Liver (tissue), 9 donors: Measurements from ENCODE around the gene NIPBL. TPM values are rescaled to one million over a fixed set of nuclear protein-coding genes. Genes with fewer than 3 reads are reported as not detected.

Experiments used
- DNase-seq: peaks from one replicate; pipeline ENCODE4 v3.0.0-alpha.2; 2017; ENCODE audit warnings: low spot score
- H3K27ac ChIP-seq, 2 donors: one replicate each; pipeline ENCODE4 v1.7.0; 2013; ENCODE audit warnings: inconsistent platforms in 2 of 2, low read length in 2 of 2, control low read depth in 1 of 2, low read depth in 1 of 2, mild to moderate bottlenecking in 1 of 2
- H3K27me3 ChIP-seq, 4 donors: one replicate each; pipeline versions ENCODE4 v1.6.1 to v1.7.0; 2013; ENCODE audit warnings: low read length in 3 of 4, inconsistent platforms in 1 of 4, mild to moderate bottlenecking in 1 of 4, moderate library complexity in 1 of 4; ENCODE audit not compliant: control insufficient read depth in 4 of 4, insufficient read depth in 4 of 4
- H3K36me3 ChIP-seq, 4 donors: one replicate each; pipeline versions ENCODE4 v1.6.1 to v1.7.0; 2013; ENCODE audit warnings: low read length in 3 of 4, mild to moderate bottlenecking in 3 of 4, low read depth in 1 of 4, moderate library complexity in 1 of 4; ENCODE audit not compliant: control insufficient read depth in 4 of 4, insufficient read depth in 3 of 4
- H3K4me1 ChIP-seq, 4 donors: one replicate each; pipeline versions ENCODE4 v1.6.1 to v1.7.0; 2013; ENCODE audit warnings: low read length in 3 of 4, mild to moderate bottlenecking in 3 of 4, moderate library complexity in 1 of 4; ENCODE audit not compliant: control insufficient read depth in 4 of 4, insufficient read depth in 4 of 4
- H3K4me3 ChIP-seq, 3 donors: one replicate each; pipeline versions ENCODE4 v1.6.1 to v1.7.0; 2013; ENCODE audit warnings: low read length in 3 of 3, control low read depth in 1 of 3, low read depth in 1 of 3, mild to moderate bottlenecking in 1 of 3
- H3K9ac ChIP-seq, 2 donors: one replicate each; pipeline ENCODE4 v1.7.0; 2013; ENCODE audit warnings: low read length in 2 of 2, mild to moderate bottlenecking in 2 of 2, moderate library complexity in 2 of 2, control low read depth in 1 of 2, low read depth in 1 of 2
- H3K9me3 ChIP-seq, 4 donors: one replicate each; pipeline versions ENCODE4 v1.6.1 to v1.7.0; 2013; ENCODE audit warnings: low read length in 3 of 4; ENCODE audit not compliant: control insufficient read depth in 4 of 4
- EGR1 ChIP-seq, 2 donors: IDR thresholded peaks; 2 replicates each; pipeline ENCODE4 v1.6.1; 2016 to 2018; ENCODE audit warnings: antibody characterized with exemption in 2 of 2, low read depth in 2 of 2
- HNF4A ChIP-seq, 2 donors: conservative IDR thresholded peaks; 2 replicates each; pipeline ENCODE4 v1.6.1; 2016; ENCODE audit warnings: antibody characterized with exemption in 2 of 2, mild to moderate bottlenecking in 2 of 2
- HNF4G ChIP-seq: IDR thresholded peaks from 2 replicates; pipeline ENCODE4 v1.6.1; 2016; ENCODE audit warnings: antibody characterized with exemption
- JUND ChIP-seq, 2 donors: IDR thresholded peaks; 2 replicates each; pipeline ENCODE4 v1.6.1; 2016; ENCODE audit warnings: antibody characterized with exemption in 2 of 2
- NR2F2 ChIP-seq: IDR thresholded peaks from 2 replicates; pipeline ENCODE4 v1.6.1; 2016; ENCODE audit warnings: antibody characterized with exemption
- RAD21 ChIP-seq, 2 donors: IDR thresholded peaks; 2 replicates each; pipeline ENCODE4 v1.6.1; 2016; ENCODE audit warnings: antibody characterized with exemption in 2 of 2, mild to moderate bottlenecking in 2 of 2
- RXRA ChIP-seq, 2 donors: IDR thresholded peaks; 2 replicates each; pipeline ENCODE4 v1.6.1; 2017 to 2018; ENCODE audit warnings: antibody characterized with exemption in 2 of 2, mild to moderate bottlenecking in 1 of 2
- TAF1 ChIP-seq: conservative IDR thresholded peaks from 2 replicates; pipeline ENCODE4 v1.6.1; 2016; ENCODE audit warnings: antibody characterized with exemption, mild to moderate bottlenecking
- YY1 ChIP-seq: IDR thresholded peaks from 2 replicates; pipeline ENCODE4 v1.6.1; 2016; ENCODE audit warnings: antibody characterized with exemption, mild to moderate bottlenecking
- ZBTB33 ChIP-seq: IDR thresholded peaks from 2 replicates; pipeline ENCODE4 v1.6.1; 2016; ENCODE audit warnings: antibody characterized with exemption
- WGBS: extraction: QIAGEN DNeasy Blood & Tissue Kit; methylation state at CpG from one replicate; pipeline ENCODE4 v1.1.7; 2013; 5-methylcytosine and 5-hydroxymethylcytosine counted together
- polyA plus RNA-seq, 2 donors: library from polyadenylated mRNA; stranded (reverse) in 1 of 2; unstranded in 1 of 2; fragments of 200-250 nt in 1 of 2; fragments of >200 nt in 1 of 2; fragmentation: Nextera tagmentation in 1 of 2; extraction: Ambion mirVana in 1 of 2; gene quantifications; one replicate each; pipeline versions ENCODE4 v1.2.1 to v1.2.3, GENCODE V29; 2013 to 2015
- total RNA-seq, 2 donors: library from RNA; depleted of rRNA; stranded (reverse); fragments of >200 nt; gene quantifications; one replicate each; pipeline ENCODE4 v1.2.3, GENCODE V29; 2014
- TF ChIP-seq, protein P1 (sequence below): fragments of 150-350 bp; IDR thresholded peaks from 2 replicates; pipeline ENCODE4 v1.5.1; 2017; ENCODE audit warnings: improper control_type of control experiment, low read depth, low read length; ENCODE audit not compliant: missing input control
- TF ChIP-seq, protein P2 (sequence below): IDR thresholded peaks from 2 replicates; pipeline ENCODE4 v1.6.1; 2016; ENCODE audit warnings: antibody characterized with exemption, mild to moderate bottlenecking
- TF ChIP-seq, protein P3 (sequence below): IDR thresholded peaks from 2 replicates; pipeline ENCODE4 v1.6.1; 2016; ENCODE audit warnings: antibody characterized with exemption
- donor health status: healthy.
- donor health status: healthy.
- donor health status: healthy.
- donor health status: healthy.
- donor health status: healthy.

NIPBL gene
- total and polyA plus RNA-seq, 4 donors: 4.9 to 30.3 (median 21.0) TPM

- Histone ChIP-seq H3K9ac (no peak overlapping the region), H3K9me3 (no peaks in the 10 kb centered on the region), H3K36me3 (no peaks in the 10 kb centered on the region), H3K27ac (no peak overlapping the region), H3K4me1 (peaks cover 2 to 18% (median 13%) of the 10 kb centered on the region in 4 donors), H3K4me3 (no peak overlapping the region), H3K27me3 (no peaks in the 10 kb centered on the region)
- WGBS: 78% methylated on average over 1 of the region's 1 CpG
- TF ChIP-seq YY1: no peak
- TF ChIP-seq RXRA (IDR thresholded peaks at IDR 0.05): no peak
- no peak for TF ChIP-seq JUND (IDR thresholded peaks at IDR 0.05)
- TF ChIP-seq ZBTB33: no peak
- no peak for DNase-seq
Measured at GRCh38 chr5:36949593-36949992, 73.0 kb downstream of the NIPBL start.

- H3K27ac ChIP-seq: no peak overlapping the region
- H3K27me3 ChIP-seq: no peaks in the 10 kb centered on the region
- H3K9ac ChIP-seq: no peak overlapping the region
- WGBS: 68% methylated on average over 5 of the region's 5 CpGs
- H3K36me3 ChIP-seq: no peaks in the 10 kb centered on the region
- peaks cover 2 to 18% (median 12%) of the 10 kb centered on the region in 4 donors for H3K4me1 ChIP-seq
- DNase-seq: no peak
- no peak for TF ChIP-seq YY1
- TF ChIP-seq EGR1 (IDR thresholded peaks at IDR 0.05; ENCODE audit: low read depth in 2 of 2): no peak
- TF ChIP-seq, protein P1, sequence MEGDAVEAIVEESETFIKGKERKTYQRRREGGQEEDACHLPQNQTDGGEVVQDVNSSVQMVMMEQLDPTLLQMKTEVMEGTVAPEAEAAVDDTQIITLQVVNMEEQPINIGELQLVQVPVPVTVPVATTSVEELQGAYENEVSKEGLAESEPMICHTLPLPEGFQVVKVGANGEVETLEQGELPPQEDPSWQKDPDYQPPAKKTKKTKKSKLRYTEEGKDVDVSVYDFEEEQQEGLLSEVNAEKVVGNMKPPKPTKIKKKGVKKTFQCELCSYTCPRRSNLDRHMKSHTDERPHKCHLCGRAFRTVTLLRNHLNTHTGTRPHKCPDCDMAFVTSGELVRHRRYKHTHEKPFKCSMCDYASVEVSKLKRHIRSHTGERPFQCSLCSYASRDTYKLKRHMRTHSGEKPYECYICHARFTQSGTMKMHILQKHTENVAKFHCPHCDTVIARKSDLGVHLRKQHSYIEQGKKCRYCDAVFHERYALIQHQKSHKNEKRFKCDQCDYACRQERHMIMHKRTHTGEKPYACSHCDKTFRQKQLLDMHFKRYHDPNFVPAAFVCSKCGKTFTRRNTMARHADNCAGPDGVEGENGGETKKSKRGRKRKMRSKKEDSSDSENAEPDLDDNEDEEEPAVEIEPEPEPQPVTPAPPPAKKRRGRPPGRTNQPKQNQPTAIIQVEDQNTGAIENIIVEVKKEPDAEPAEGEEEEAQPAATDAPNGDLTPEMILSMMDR: no peak
- TF ChIP-seq, protein P2, sequence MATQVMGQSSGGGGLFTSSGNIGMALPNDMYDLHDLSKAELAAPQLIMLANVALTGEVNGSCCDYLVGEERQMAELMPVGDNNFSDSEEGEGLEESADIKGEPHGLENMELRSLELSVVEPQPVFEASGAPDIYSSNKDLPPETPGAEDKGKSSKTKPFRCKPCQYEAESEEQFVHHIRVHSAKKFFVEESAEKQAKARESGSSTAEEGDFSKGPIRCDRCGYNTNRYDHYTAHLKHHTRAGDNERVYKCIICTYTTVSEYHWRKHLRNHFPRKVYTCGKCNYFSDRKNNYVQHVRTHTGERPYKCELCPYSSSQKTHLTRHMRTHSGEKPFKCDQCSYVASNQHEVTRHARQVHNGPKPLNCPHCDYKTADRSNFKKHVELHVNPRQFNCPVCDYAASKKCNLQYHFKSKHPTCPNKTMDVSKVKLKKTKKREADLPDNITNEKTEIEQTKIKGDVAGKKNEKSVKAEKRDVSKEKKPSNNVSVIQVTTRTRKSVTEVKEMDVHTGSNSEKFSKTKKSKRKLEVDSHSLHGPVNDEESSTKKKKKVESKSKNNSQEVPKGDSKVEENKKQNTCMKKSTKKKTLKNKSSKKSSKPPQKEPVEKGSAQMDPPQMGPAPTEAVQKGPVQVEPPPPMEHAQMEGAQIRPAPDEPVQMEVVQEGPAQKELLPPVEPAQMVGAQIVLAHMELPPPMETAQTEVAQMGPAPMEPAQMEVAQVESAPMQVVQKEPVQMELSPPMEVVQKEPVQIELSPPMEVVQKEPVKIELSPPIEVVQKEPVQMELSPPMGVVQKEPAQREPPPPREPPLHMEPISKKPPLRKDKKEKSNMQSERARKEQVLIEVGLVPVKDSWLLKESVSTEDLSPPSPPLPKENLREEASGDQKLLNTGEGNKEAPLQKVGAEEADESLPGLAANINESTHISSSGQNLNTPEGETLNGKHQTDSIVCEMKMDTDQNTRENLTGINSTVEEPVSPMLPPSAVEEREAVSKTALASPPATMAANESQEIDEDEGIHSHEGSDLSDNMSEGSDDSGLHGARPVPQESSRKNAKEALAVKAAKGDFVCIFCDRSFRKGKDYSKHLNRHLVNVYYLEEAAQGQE: no peak
- no peak overlapping the region for H3K4me3 ChIP-seq
- no peaks in the 10 kb centered on the region for H3K9me3 ChIP-seq
Measured at GRCh38 chr5:36950586-36951457, 74.3 kb downstream of the NIPBL start.

DNA sequence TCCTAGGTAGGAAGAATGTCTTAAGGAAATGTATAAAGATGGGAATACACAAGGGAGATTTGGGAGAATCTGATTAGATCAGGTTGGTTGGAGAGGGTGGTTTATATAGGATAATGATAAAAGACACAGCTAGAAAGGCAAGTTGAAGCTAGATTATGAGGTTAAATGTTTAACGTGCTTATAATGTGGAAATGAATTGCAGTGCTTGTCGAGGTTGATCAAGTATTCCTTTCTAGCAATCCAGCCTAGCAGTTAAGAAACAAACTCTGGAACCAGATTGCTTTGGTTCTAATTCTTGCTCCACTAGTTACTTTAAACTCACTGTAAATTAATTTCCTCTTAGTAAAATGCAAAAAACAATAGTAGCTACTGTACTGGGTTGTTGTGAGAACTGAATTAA is 76.5 kb downstream of the NIPBL start:
- Histone ChIP-seq H3K9me3 (no peaks in the 10 kb centered on the region), H3K27me3 (no peaks in the 10 kb centered on the region), H3K36me3 (peaks cover 0 to 1% (median 0%) of the 10 kb centered on the region in 4 donors), H3K27ac (no peak overlapping the region), H3K9ac (no peak overlapping the region), H3K4me3 (no peak overlapping the region), H3K4me1 (peaks cover 2 to 18% (median 9%) of the 10 kb centered on the region in 4 donors)
- WGBS: 94% methylated on average over 2 of the region's 2 CpGs
- no peak for DNase-seq
- TF ChIP-seq TAF1 (no peak), JUND (IDR thresholded peaks at IDR 0.05) (no peak), NR2F2 (no peak), HNF4A (conservative IDR thresholded peaks at IDR 0.05) (no peak), HNF4G (no peak), EGR1 (IDR thresholded peaks at IDR 0.05; ENCODE audit: low read depth in 2 of 2) (no peak), RAD21 (IDR thresholded peaks at IDR 0.05) (no peak)
- TF ChIP-seq, protein P3, sequence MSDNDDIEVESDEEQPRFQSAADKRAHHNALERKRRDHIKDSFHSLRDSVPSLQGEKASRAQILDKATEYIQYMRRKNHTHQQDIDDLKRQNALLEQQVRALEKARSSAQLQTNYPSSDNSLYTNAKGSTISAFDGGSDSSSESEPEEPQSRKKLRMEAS: no peak
- TF ChIP-seq, protein P1: no peak
